GM23248 (cell line): Measurements from ENCODE around the gene PTPRO. TPM values are rescaled to one million over a fixed set of nuclear protein-coding genes. Genes with fewer than 3 reads are reported as not detected.

Source experiments
- DNase-seq: peaks from one replicate; pipeline ENCODE4 v3.0.0-alpha.2; 2015
- H2AFZ ChIP-seq: fragments of 200-600 bp; sonication (generic); 2 replicates; pipeline ENCODE4 v1.6.1; 2016; ENCODE audit warnings: antibody characterized with exemption
- H3F3A ChIP-seq: fragments of 200-600 bp; sonication (generic); 2 replicates; pipeline ENCODE4 v1.6.1; 2016; ENCODE audit warnings: mild to moderate bottlenecking, antibody characterized with exemption, mixed run types; ENCODE audit not compliant: insufficient read depth
- H3K27ac ChIP-seq: fragments of 200-600 bp; sonication (generic); 2 replicates; pipeline ENCODE4 v1.5.1; 2016; ENCODE audit warnings: mild to moderate bottlenecking
- H3K27me3 ChIP-seq: fragments of 200-600 bp; sonication (generic); replicated peaks from 2 replicates; pipeline ENCODE4 v1.6.1; 2016; ENCODE audit warnings: mild to moderate bottlenecking; ENCODE audit not compliant: insufficient read depth
- H3K36me3 ChIP-seq: fragments of 200-600 bp; sonication (generic); 2 replicates; pipeline ENCODE4 v1.6.1; 2016; ENCODE audit warnings: low read depth, mild to moderate bottlenecking
- H3K4me1 ChIP-seq: fragments of 200-600 bp; sonication (generic); 2 replicates; pipeline ENCODE4 v1.6.1; 2016; ENCODE audit warnings: mild to moderate bottlenecking; ENCODE audit not compliant: insufficient read depth
- H3K4me2 ChIP-seq: fragments of 200-600 bp; sonication (generic); one replicate; pipeline ENCODE4 v1.6.1; 2016; ENCODE audit warnings: mild to moderate bottlenecking; ENCODE audit not compliant: unreplicated experiment
- H3K4me3 ChIP-seq: fragments of 200-600 bp; sonication (generic); 2 replicates; pipeline ENCODE4 v1.5.1; 2016; ENCODE audit warnings: mild to moderate bottlenecking
- H3K79me2 ChIP-seq: fragments of 200-600 bp; sonication (generic); 2 replicates; pipeline ENCODE4 v1.6.1; 2016; ENCODE audit warnings: mild to moderate bottlenecking; ENCODE audit not compliant: insufficient read depth
- H3K9ac ChIP-seq: fragments of 200-600 bp; sonication (generic); 2 replicates; pipeline ENCODE4 v1.6.1; 2016; ENCODE audit warnings: mild to moderate bottlenecking
- H3K9me2 ChIP-seq: fragments of 200-600 bp; sonication (generic); 2 replicates; pipeline ENCODE4 v1.6.1; 2016; ENCODE audit warnings: mixed run types, mild to moderate bottlenecking, moderate library complexity; ENCODE audit not compliant: insufficient read depth
- H3K9me3 ChIP-seq: fragments of 200-600 bp; sonication (generic); one replicate; pipeline ENCODE4 v1.6.1; 2017; ENCODE audit warnings: low read depth
- H4K20me1 ChIP-seq: fragments of 200-600 bp; sonication (generic); 2 replicates; pipeline ENCODE4 v1.6.0; 2016; ENCODE audit not compliant: insufficient read depth
- EZH2 ChIP-seq: fragments of 200-600 bp; sonication (generic); IDR thresholded peaks from 2 replicates; pipeline ENCODE4 v1.6.1; 2018; ENCODE audit warnings: antibody characterized with exemption, mild to moderate bottlenecking; ENCODE audit not compliant: insufficient read depth, poor library complexity, severe bottlenecking
- EZH2phosphoT487 ChIP-seq: fragments of 200-600 bp; sonication (generic); IDR thresholded peaks from 2 replicates; pipeline ENCODE4 v1.6.1; 2018; ENCODE audit warnings: antibody characterized with exemption, moderate library complexity, mild to moderate bottlenecking, low read depth; ENCODE audit not compliant: insufficient read depth
- WGBS, 2 experiments: methylation state at CpG; one replicate each; pipeline ENCODE4 v1.1.6; 2015 to 2017; ENCODE audit warnings: low lambda C conversion rate in 2 of 2, low coverage in 1 of 2; ENCODE audit errors: missing lambda C conversion rate in 2 of 2; 5-methylcytosine and 5-hydroxymethylcytosine counted together
- in situ Hi-C: fragments of 300-500 bp; cut with MboI; formaldehyde crosslinking; loops from 2 replicates; pipeline ENCODE4 v1.15.0; 2020
- polyA plus RNA-seq: library from polyadenylated mRNA; unstranded; fragments of >200 nt; fragmentation: Nextera tagmentation; extraction: Ambion mirVana; gene quantifications from 2 replicates; pipeline ENCODE4 v1.2.1, GENCODE V29; 2016
- total RNA-seq: library from RNA; depleted of rRNA; stranded (reverse); fragments of >200 nt; shearing (Covaris generic); gene quantifications from 2 replicates; pipeline ENCODE4 v1.2.3, GENCODE V29; 2014

Gene PTPRO
- total and polyA plus RNA-seq, 2 experiments from 2014 or later = 0.22 to 0.24 TPM

DNA sequence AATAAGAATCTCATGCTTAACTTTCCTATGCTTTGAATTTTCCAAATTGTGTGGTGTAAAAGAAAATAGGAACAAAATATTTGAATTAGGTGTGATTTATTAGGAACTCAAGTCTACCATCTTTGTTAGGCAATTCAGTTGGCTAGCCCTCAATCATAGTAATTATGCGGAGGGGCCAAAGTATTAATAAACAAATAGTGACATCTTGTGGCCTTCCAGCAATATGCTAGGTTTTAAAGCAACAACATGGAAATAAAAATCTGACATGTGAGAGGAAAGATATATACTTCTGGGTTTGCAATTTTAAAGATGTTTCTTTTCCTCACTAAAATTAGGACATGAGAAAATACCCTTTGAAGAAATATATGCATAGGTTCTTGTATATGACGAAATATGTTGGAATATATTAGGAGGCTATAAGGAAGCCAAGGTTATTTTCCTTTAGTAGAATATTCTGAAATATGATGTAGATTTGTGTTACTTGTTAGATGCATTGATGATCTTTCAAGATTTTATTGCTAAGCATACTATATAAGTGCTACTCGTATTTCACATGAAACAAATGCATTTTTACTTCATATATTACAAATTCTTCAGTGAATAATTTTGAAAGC is 200.4 kb downstream of the PTPRO start:
- in situ Hi-C loops = loop anchor here (10.0 kb wide), 1 partner anchor 248 kb away; no protein-coding TSS in a partner anchor
- Histone ChIP-seq H3K79me2 (no peaks in the 10 kb centered on the region), H3K4me3 (no peak overlapping the region), H3K27me3 (peaks cover 30% of the 10 kb centered on the region), H3K36me3 (no peaks in the 10 kb centered on the region), H3K9ac (no peak overlapping the region), H3F3A (no peaks in the 10 kb centered on the region), H3K27ac (no peak overlapping the region), H3K4me1 (no peaks in the 10 kb centered on the region), H3K4me2 (no peak overlapping the region), H4K20me1 (no peaks in the 10 kb centered on the region), H3K9me2 (no peaks in the 10 kb centered on the region), H3K9me3 (no peaks in the 10 kb centered on the region), H2AFZ (no peak overlapping the region)
- DNase-seq = peak; percentile 79
- WGBS, 2 experiments = 7 to 9% methylated on average over 3 of the region's 3 CpGs
- TF ChIP-seq EZH2phosphoT487 = no peak
- TF ChIP-seq EZH2 = no peak

- Histone ChIP-seq H3K9ac (no peak overlapping the region), H3K27me3 (peaks cover 20% of the 10 kb centered on the region), H4K20me1 (no peaks in the 10 kb centered on the region), H3K36me3 (no peaks in the 10 kb centered on the region), H3F3A (no peaks in the 10 kb centered on the region), H3K79me2 (no peaks in the 10 kb centered on the region), H3K4me3 (no peak overlapping the region), H2AFZ (no peak overlapping the region), H3K4me1 (no peaks in the 10 kb centered on the region), H3K9me3 (no peaks in the 10 kb centered on the region), H3K4me2 (no peak overlapping the region), H3K27ac (no peak overlapping the region), H3K9me2 (no peaks in the 10 kb centered on the region)
- in situ Hi-C loops = loop anchor here (10.0 kb wide), 1 partner anchor 251 kb away; no protein-coding TSS in a partner anchor
- no peak for DNase-seq
- WGBS, 2 experiments = 35 to 48% methylated on average over 2 of the region's 2 CpGs
- no peak for TF ChIP-seq EZH2phosphoT487
- no peak for TF ChIP-seq EZH2
Observed at GRCh38 chr12:15525441-15525840, 203.1 kb downstream of the PTPRO start.

DNA sequence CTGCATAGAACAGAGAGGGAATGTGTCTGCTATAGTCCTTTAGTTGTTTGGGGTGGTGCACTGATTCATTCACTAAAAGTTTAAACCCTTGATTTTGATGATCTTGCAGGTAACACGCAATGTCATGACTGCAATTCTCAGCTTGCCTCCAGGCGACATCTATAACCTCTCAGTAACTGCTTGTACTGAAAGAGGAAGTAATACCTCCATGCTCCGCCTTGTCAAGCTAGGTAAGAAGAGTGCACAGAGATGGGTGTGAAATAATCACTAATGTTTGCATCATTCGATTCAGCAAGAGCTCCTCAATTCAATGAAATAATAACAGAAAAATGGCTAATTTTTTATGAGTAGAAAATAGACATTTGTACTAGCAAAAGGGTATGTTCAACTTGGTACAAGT is 203.7 kb downstream of the PTPRO start:
- TF ChIP-seq EZH2phosphoT487 (no peak), EZH2 (no peak)
- no peaks in the 10 kb centered on the region for H3F3A ChIP-seq
- no peaks in the 10 kb centered on the region for H3K9me3 ChIP-seq
- peaks cover 14% of the 10 kb centered on the region for H3K27me3 ChIP-seq
- H3K4me2 ChIP-seq = no peak overlapping the region
- no peak overlapping the region for H3K4me3 ChIP-seq
- no peak for DNase-seq
- H3K79me2 ChIP-seq = no peaks in the 10 kb centered on the region
- no peaks in the 10 kb centered on the region for H3K4me1 ChIP-seq
- no peak overlapping the region for H3K9ac ChIP-seq
- H2AFZ ChIP-seq = no peak overlapping the region
- no peaks in the 10 kb centered on the region for H3K36me3 ChIP-seq
- in situ Hi-C loops = loop anchor here (10.0 kb wide), 1 partner anchor 251 kb away; no protein-coding TSS in a partner anchor
- H4K20me1 ChIP-seq = no peaks in the 10 kb centered on the region
- H3K27ac ChIP-seq = no peak overlapping the region
- 68 to 73% methylated on average over 4 of the region's 4 CpGs for WGBS, 2 experiments
- no peaks in the 10 kb centered on the region for H3K9me2 ChIP-seq

DNA sequence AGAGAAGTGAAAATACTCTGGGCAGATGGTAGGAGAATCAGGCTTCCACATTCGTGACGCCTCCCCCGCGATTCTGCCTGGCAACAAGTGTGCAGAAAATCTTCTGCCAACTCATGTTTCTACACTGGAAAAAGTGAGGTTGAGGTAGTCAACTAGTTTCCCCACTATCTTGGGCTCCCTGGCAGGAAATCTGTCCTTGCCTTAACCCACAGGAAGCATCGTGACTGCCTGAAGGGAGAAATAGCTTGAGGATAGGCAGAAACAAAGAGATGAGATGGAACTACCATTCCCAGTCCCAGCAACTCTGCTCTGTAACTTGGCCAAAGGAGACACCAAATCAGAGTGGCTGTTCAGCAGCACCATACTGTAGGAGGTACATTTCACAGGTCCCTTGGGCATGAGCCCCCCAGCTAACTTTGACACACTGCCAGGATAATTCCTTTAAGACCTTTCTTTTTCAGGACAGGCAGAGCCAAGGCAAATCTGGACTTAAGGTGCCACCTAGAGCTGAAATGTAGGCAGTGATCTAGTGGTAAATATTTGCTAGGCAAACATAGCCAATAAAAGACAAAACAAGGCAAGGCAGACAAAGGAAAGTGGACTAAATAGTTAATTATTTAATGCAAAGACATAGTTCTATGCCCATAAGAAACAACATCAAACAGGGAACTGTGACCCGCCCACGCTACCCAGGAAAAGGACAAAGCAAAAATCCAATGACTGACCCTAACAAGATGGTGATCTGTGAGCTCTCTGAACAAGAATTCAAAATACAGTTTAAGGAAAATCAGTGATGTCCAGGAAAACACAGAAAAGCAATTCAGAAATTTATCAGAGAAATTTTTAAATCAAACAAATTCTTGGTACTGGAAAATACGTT is 205.1 kb downstream of the PTPRO start:
- Histone ChIP-seq H3K79me2 (no peaks in the 10 kb centered on the region), H3F3A (no peaks in the 10 kb centered on the region), H3K4me1 (no peaks in the 10 kb centered on the region), H3K27ac (no peak overlapping the region), H3K4me3 (peak overlapping the region; percentile 23; the same call in 1 of the 2 replicates), H3K9me2 (no peaks in the 10 kb centered on the region), H3K36me3 (no peaks in the 10 kb centered on the region), H3K9me3 (no peaks in the 10 kb centered on the region), H3K4me2 (peak overlapping the region; percentile 23), H3K9ac (no peak overlapping the region), H4K20me1 (no peaks in the 10 kb centered on the region), H2AFZ (peak overlapping the region; percentile 50), H3K27me3 (peaks cover 7% of the 10 kb centered on the region; the same call in 1 of the 2 replicates)
- 57 to 58% methylated on average over 8 of the region's 8 CpGs for WGBS, 2 experiments
- in situ Hi-C loops = loop anchor here (10.0 kb wide), 1 partner anchor 253 kb away; no protein-coding TSS in a partner anchor
- TF ChIP-seq EZH2 = no peak
- DNase-seq = peak; percentile 60
